ENCODE measurements around the gene WDR1. TPM values are rescaled to one million over a fixed set of nuclear protein-coding genes. Genes with fewer than 3 reads are reported as not detected.

WDR1 gene
- total and polyA plus RNA-seq, 4 donors = 159 to 593 (median 273) TPM

DNA sequence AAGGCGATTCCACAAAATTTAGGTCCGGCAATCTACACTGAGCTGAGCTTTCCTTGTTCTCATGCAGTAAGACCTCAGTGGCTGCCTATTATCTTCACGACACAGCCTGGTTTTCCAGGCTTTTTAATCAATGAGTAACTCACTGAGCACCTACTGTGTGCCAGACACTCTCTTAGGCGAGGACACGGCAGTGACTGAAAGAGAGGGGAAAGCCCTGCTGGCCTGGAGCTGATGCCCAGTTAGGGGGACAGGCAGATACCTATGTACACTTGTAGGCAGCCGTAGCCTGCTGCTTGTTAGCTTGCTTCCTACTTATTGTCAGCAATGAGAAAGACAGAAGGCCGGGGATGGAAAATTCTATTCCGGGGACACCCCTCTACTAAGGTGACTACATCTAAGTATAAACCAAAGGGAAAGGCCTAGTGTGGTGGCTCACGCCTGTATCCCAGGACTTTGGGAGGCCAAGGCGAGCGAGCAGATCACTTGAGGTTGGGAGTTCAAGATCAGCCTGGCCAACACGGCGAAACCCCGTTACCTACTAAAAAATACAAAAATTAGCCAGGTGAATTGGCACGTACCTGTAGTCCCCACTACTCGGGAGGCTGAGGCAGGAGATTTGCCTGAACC lies 3.8 kb downstream of the WDR1 start:
- H3K27ac ChIP-seq (ENCODE audit: low read depth in 1 of 2, low read length in 2 of 2) = no peak overlapping the region

GRCh38 chr4:10111067-10111801 lies 5.4 kb downstream of the WDR1 start:
- Histone ChIP-seq H3K4me3 (ENCODE audit: low read length in 2 of 2) (no peak overlapping the region), H3K27me3 (ENCODE audit: control insufficient read depth in 1 of 2, insufficient read depth in 2 of 2, low read length in 1 of 2) (no peaks in the 10 kb centered on the region), H3K4me1 (ENCODE audit: control insufficient read depth in 1 of 2, insufficient read depth in 2 of 2, low read length in 2 of 2) (peaks cover 6 to 21% of the 10 kb centered on the region in 2 donors), H3K9me3 (ENCODE audit: control insufficient read depth, low read length) (no peaks in the 10 kb centered on the region), H3K27ac (ENCODE audit: low read depth in 1 of 2, low read length in 2 of 2) (peak overlapping the region in 1 of 2 donors; percentile 20), H3K36me3 (ENCODE audit: control insufficient read depth in 1 of 2, insufficient read depth in 2 of 2, low read length in 1 of 2) (peaks cover 0 to 3% of the 10 kb centered on the region in 2 donors)
- 75 to 78% methylated on average over 13 of the region's 13 CpGs for WGBS, 2 donors
- ATAC-seq (ENCODE audit: low FRiP score) = no peak
- intact Hi-C loops (cut with DNase I) = loop anchor here in 1 of 2 donors (5.0 kb wide), 1 partner anchor 34 kb away; no protein-coding TSS in a partner anchor
- no peak for DNase-seq

More for the DNA sequence above, 3.8 kb downstream of the WDR1 start:
- no peaks in the 10 kb centered on the region for H3K9me3 ChIP-seq (ENCODE audit: control insufficient read depth, low read length)
- DNase-seq = no peak
- no peak overlapping the region for H3K4me3 ChIP-seq (ENCODE audit: low read length in 2 of 2)
- no peaks in the 10 kb centered on the region for H3K27me3 ChIP-seq (ENCODE audit: control insufficient read depth in 1 of 2, insufficient read depth in 2 of 2, low read length in 1 of 2)
- 80 to 84% methylated on average over 16 of the region's 16 CpGs for WGBS, 2 donors
- no peak for ATAC-seq (ENCODE audit: low FRiP score)
- peaks cover 0 to 3% of the 10 kb centered on the region in 2 donors for H3K36me3 ChIP-seq (ENCODE audit: control insufficient read depth in 1 of 2, insufficient read depth in 2 of 2, low read length in 1 of 2)
- intact Hi-C loops (cut with DNase I) = loop anchor here in 1 of 2 donors (5.0 kb wide), 1 partner anchor 35 kb away; no protein-coding TSS in a partner anchor
- peaks cover 7 to 20% of the 10 kb centered on the region in 2 donors for H3K4me1 ChIP-seq (ENCODE audit: control insufficient read depth in 1 of 2, insufficient read depth in 2 of 2, low read length in 2 of 2)

DNA sequence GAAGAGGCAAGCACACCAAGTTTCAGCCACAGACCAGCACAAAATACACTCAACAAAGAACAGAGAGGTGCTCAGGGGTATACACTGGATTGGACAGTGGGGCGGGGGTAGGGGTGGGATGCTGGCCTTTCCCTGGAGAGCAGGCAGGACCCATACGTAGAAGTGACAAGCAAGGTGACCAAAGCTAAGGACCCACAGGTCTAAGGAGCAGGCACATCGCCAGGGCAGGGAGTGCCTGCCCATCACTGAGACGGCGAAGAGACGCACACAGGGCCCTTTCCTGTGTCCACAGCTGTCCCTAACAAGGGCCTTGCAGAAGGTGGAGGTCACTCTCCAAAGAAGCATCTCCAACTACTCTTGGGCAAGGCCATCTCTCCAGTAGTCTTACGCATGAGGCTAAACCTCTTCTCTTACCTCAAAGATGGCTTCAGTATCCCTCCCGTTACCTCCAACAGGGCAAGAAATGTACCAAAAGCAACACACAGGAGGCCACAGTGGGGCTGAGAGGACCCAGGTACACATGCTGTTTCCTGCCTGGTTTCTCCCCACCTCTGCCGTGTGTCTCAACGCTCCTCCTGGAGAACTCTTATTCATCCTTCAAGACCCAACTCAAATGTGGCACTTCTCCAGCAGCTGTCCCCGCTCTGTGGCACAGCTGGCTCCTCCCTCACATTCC lies 6.5 kb downstream of the WDR1 start:
- H3K4me3 ChIP-seq (ENCODE audit: low read length in 2 of 2) = no peak overlapping the region
- intact Hi-C loops (cut with DNase I) = loop anchor here in 1 of 2 donors (5.0 kb wide), 1 partner anchor 33 kb away; no protein-coding TSS in a partner anchor
- ATAC-seq (ENCODE audit: low FRiP score) = no peak
- peaks cover 0 to 3% of the 10 kb centered on the region in 2 donors for H3K36me3 ChIP-seq (ENCODE audit: control insufficient read depth in 1 of 2, insufficient read depth in 2 of 2, low read length in 1 of 2)
- 78 to 79% methylated on average over 11 of the region's 11 CpGs for WGBS, 2 donors
- DNase-seq = no peak
- H3K4me1 ChIP-seq (ENCODE audit: control insufficient read depth in 1 of 2, insufficient read depth in 2 of 2, low read length in 2 of 2) = peaks cover 6 to 21% of the 10 kb centered on the region in 2 donors
- no peaks in the 10 kb centered on the region for H3K9me3 ChIP-seq (ENCODE audit: control insufficient read depth, low read length)
- peak overlapping the region in 1 of 2 donors; percentile 36 for H3K27ac ChIP-seq (ENCODE audit: low read depth in 1 of 2, low read length in 2 of 2)
- H3K27me3 ChIP-seq (ENCODE audit: control insufficient read depth in 1 of 2, insufficient read depth in 2 of 2, low read length in 1 of 2) = no peaks in the 10 kb centered on the region

DNA sequence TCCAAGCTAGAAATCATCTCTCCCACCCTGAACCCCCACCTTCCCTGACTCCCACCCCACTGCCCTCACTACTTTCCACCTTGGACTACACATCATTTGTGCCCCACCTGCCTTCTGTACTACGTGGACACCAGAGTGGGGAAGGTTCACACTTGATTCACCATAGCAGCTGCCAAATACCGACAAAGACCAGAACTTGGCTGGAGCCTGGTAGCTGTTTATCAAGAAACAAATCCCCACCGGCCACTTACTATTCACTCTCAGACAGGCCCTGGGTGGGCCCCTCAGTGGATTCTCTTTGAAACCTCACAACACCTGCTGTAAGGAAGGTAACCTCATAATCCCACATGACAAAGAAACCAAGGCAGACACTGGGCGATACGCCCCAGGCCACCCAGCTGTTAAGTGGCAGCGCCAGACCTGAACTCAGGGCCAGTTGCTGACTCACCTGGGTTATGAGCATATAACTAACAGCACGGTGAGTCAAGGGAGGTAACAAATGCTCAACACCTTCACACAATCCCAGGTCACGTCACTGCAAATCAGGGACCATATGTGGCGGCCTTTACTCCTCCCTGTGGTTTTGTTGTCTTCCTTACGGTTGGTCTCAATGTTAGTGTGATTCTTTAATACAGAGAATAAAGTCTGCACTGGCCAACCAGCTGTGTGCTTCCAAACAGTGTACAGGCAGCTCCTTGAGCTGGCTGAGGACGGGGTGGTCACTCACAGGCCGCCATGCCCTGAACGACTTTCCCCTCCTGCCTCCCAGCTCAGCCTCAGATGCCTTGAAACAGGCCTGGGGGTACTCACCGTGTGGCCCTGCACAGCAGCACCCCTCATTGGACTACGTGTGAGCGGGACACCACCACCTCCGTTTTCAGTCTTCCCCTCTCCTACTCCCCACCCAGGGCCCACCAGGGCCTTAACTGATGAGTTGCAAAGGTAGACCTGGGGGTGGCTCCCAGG lies 7.5 kb downstream of the WDR1 start:
- peak overlapping the region; percentile 43 to 47 for H3K27ac ChIP-seq (ENCODE audit: low read depth in 1 of 2, low read length in 2 of 2)
- peaks cover 0 to 2% of the 10 kb centered on the region in 2 donors for H3K36me3 ChIP-seq (ENCODE audit: control insufficient read depth in 1 of 2, insufficient read depth in 2 of 2, low read length in 1 of 2)
- DNase-seq (no peak), ATAC-seq (ENCODE audit: low FRiP score) (no peak)
- H3K4me1 ChIP-seq (ENCODE audit: control insufficient read depth in 1 of 2, insufficient read depth in 2 of 2, low read length in 2 of 2) = peaks cover 6 to 22% of the 10 kb centered on the region in 2 donors
- intact Hi-C loops (cut with DNase I) = no loop called here
- H3K4me3 ChIP-seq (ENCODE audit: low read length in 2 of 2) = no peak overlapping the region
- no peaks in the 10 kb centered on the region for H3K27me3 ChIP-seq (ENCODE audit: control insufficient read depth in 1 of 2, insufficient read depth in 2 of 2, low read length in 1 of 2)
- 45 to 46% methylated on average over 17 of the region's 17 CpGs for WGBS, 2 donors
- no peaks in the 10 kb centered on the region for H3K9me3 ChIP-seq (ENCODE audit: control insufficient read depth, low read length)

DNA sequence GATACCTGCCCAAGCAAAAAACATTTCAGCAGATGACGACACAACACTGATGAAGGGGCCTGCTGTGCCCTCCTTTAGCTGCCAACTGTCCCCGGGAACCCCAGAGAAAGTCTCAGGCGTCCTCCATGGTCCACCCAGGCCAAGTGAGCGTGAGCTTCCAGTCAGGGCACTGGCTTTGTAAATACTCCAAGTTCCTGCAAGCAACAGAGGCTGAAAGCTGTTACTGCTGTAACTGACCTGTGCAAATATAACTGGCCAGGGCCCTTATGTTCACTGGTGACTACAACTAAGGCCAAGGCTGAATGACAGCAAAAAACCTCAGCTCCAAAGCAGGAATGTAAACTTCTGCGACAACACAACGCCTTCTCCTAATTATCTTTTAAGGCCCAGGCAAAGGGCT lies 8.2 kb downstream of the WDR1 start:
- H3K36me3 ChIP-seq (ENCODE audit: control insufficient read depth in 1 of 2, insufficient read depth in 2 of 2, low read length in 1 of 2) = peaks cover 0 to 2% of the 10 kb centered on the region in 2 donors
- DNase-seq = no peak
- H3K9me3 ChIP-seq (ENCODE audit: control insufficient read depth, low read length) = no peaks in the 10 kb centered on the region
- peak overlapping the region; percentile 29 to 43 for H3K27ac ChIP-seq (ENCODE audit: low read depth in 1 of 2, low read length in 2 of 2)
- ATAC-seq (ENCODE audit: low FRiP score) = no peak
- H3K4me3 ChIP-seq (ENCODE audit: low read length in 2 of 2) = no peak overlapping the region
- peaks cover 4 to 22% of the 10 kb centered on the region in 2 donors for H3K4me1 ChIP-seq (ENCODE audit: control insufficient read depth in 1 of 2, insufficient read depth in 2 of 2, low read length in 2 of 2)
- intact Hi-C loops (cut with DNase I) = no loop called here
- WGBS, 2 donors = 25 to 34% methylated on average over 6 of the region's 6 CpGs
- H3K27me3 ChIP-seq (ENCODE audit: control insufficient read depth in 1 of 2, insufficient read depth in 2 of 2, low read length in 1 of 2) = no peaks in the 10 kb centered on the region

- Histone ChIP-seq H3K4me3 (ENCODE audit: low read length in 2 of 2) (no peak overlapping the region), H3K36me3 (ENCODE audit: control insufficient read depth in 1 of 2, insufficient read depth in 2 of 2, low read length in 1 of 2) (peaks cover 0 to 4% of the 10 kb centered on the region in 2 donors), H3K27ac (ENCODE audit: low read depth in 1 of 2, low read length in 2 of 2) (peak overlapping the region in 1 of 2 donors; percentile 43), H3K9me3 (ENCODE audit: control insufficient read depth, low read length) (no peaks in the 10 kb centered on the region), H3K4me1 (ENCODE audit: control insufficient read depth in 1 of 2, insufficient read depth in 2 of 2, low read length in 2 of 2) (peaks cover 3 to 22% of the 10 kb centered on the region in 2 donors), H3K27me3 (ENCODE audit: control insufficient read depth in 1 of 2, insufficient read depth in 2 of 2, low read length in 1 of 2) (no peaks in the 10 kb centered on the region)
- intact Hi-C loops (cut with DNase I) = loop anchor here in 1 of 2 donors (2.0 kb wide), 1 partner anchor 15 kb away; no protein-coding TSS in a partner anchor
- ATAC-seq (ENCODE audit: low FRiP score) = peak; percentile 47
- DNase-seq = no peak
- WGBS, 2 donors = 32 to 33% methylated on average over 19 of the region's 19 CpGs
These were observed 9.2 kb downstream of the WDR1 start for GRCh38 chr4:10107111-10108091.

GRCh38 chr4:10106421-10107039 lies 10.1 kb downstream of the WDR1 start:
- intact Hi-C loops (cut with DNase I) = loop anchor here in 1 of 2 donors (1.0 to 2.0 kb wide), 2 partner anchors 10 to 14 kb away; partner anchors contain the start of gene WDR1
- Histone ChIP-seq H3K9me3 (ENCODE audit: control insufficient read depth, low read length) (no peaks in the 10 kb centered on the region), H3K27ac (ENCODE audit: low read depth in 1 of 2, low read length in 2 of 2) (peak overlapping the region; percentile 62 to 74), H3K36me3 (ENCODE audit: control insufficient read depth in 1 of 2, insufficient read depth in 2 of 2, low read length in 1 of 2) (peaks cover 0 to 4% of the 10 kb centered on the region in 2 donors), H3K4me1 (ENCODE audit: control insufficient read depth in 1 of 2, insufficient read depth in 2 of 2, low read length in 2 of 2) (peaks cover 5 to 22% of the 10 kb centered on the region in 2 donors), H3K27me3 (ENCODE audit: control insufficient read depth in 1 of 2, insufficient read depth in 2 of 2, low read length in 1 of 2) (no peaks in the 10 kb centered on the region), H3K4me3 (ENCODE audit: low read length in 2 of 2) (no peak overlapping the region)
- 3 to 5% methylated on average over 13 of the region's 13 CpGs for WGBS, 2 donors
- DNase-seq (peak; percentile 88 to 90), ATAC-seq (ENCODE audit: low FRiP score) (peak; percentile 91)
